ENCODE results near the gene IGSF8. TPM values are rescaled to one million over a fixed set of nuclear protein-coding genes. Genes with fewer than 3 reads are reported as not detected.

IGSF8 gene
- total RNA-seq = 18.5 TPM
- long read RNA-seq, transcript IGSF8-201 (7 exons, 2,343 nt) = major isoform, 56 of 79 reads
- long read RNA-seq, partial matches to known transcripts = 11 of 79 reads
- long read RNA-seq, other reads (novel, unspliced or antisense) = 10 of 79 reads

- peak; percentile 81 for ATAC-seq (ENCODE audit: poor library complexity)
- intact Hi-C loops (cut with DNase I) = no loop called here
- peak; percentile 94 for DNase-seq
These were observed at the start of gene IGSF8 for GRCh38 chr1:160097911-160098851. IGSF8 (minus strand) TSS chr1:160098619; CDS start chr1:160098472, 147 bp downstream.

GRCh38 chr1:160148121-160148520 is 49.7 kb upstream of the IGSF8 start:
- peak; percentile 46 for ATAC-seq (ENCODE audit: poor library complexity)
- intact Hi-C loops (cut with DNase I) = no loop called here
- DNase-seq = no peak

- no peak for ATAC-seq (ENCODE audit: poor library complexity)
- DNase-seq = no peak
- intact Hi-C loops (cut with DNase I) = no loop called here
These were observed 47.7 kb upstream of the IGSF8 start for GRCh38 chr1:160146107-160146506.

- no peak for ATAC-seq (ENCODE audit: poor library complexity)
These were observed 46.5 kb upstream of the IGSF8 start for GRCh38 chr1:160144921-160145320.

GRCh38 chr1:160143695-160144094 is 45.3 kb upstream of the IGSF8 start:
- intact Hi-C loops (cut with DNase I) = no loop called here
- ATAC-seq (ENCODE audit: poor library complexity) (peak; percentile 9), DNase-seq (no peak)

More at GRCh38 chr1:160144921-160145320, 46.5 kb upstream of the IGSF8 start:
- DNase-seq = no peak
- intact Hi-C loops (cut with DNase I) = no loop called here

- ATAC-seq (ENCODE audit: poor library complexity) = no peak
- DNase-seq = no peak
- intact Hi-C loops (cut with DNase I) = no loop called here
These were observed 41.4 kb upstream of the IGSF8 start for GRCh38 chr1:160139840-160140239.

GRCh38 chr1:160137216-160137862 is 38.9 kb upstream of the IGSF8 start:
- intact Hi-C loops (cut with DNase I) = no loop called here
- DNase-seq = no peak

GRCh38 chr1:160136926-160137200 is 38.4 kb upstream of the IGSF8 start:
- ATAC-seq (ENCODE audit: poor library complexity) = no peak
- no peak for DNase-seq
- intact Hi-C loops (cut with DNase I) = no loop called here

More at GRCh38 chr1:160137216-160137862, 38.9 kb upstream of the IGSF8 start:
- no peak for ATAC-seq (ENCODE audit: poor library complexity)

GRCh38 chr1:160136121-160136925 is 37.9 kb upstream of the IGSF8 start:
- DNase-seq (no peak), ATAC-seq (ENCODE audit: poor library complexity) (no peak)
- intact Hi-C loops (cut with DNase I) = no loop called here

- ATAC-seq (ENCODE audit: poor library complexity) = no peak
- intact Hi-C loops (cut with DNase I) = no loop called here
- DNase-seq = no peak
These were observed 36.6 kb upstream of the IGSF8 start for GRCh38 chr1:160134791-160135572.

GRCh38 chr1:160133990-160134770 is 35.8 kb upstream of the IGSF8 start:
- intact Hi-C loops (cut with DNase I) = no loop called here
- DNase-seq = no peak
- no peak for ATAC-seq (ENCODE audit: poor library complexity)

- intact Hi-C loops (cut with DNase I) = no loop called here
- DNase-seq = peak; percentile 68
- peak; percentile 89 for ATAC-seq (ENCODE audit: poor library complexity)
These were observed 33.6 kb upstream of the IGSF8 start for GRCh38 chr1:160131803-160132565.

GRCh38 chr1:160130939-160131338 is 32.5 kb upstream of the IGSF8 start:
- no peak for ATAC-seq (ENCODE audit: poor library complexity)
- intact Hi-C loops (cut with DNase I) = no loop called here
- no peak for DNase-seq

- DNase-seq (no peak), ATAC-seq (ENCODE audit: poor library complexity) (no peak)
- intact Hi-C loops (cut with DNase I) = no loop called here
These were observed 32.1 kb upstream of the IGSF8 start for GRCh38 chr1:160130486-160130885.

GRCh38 chr1:160129966-160130365 is 31.5 kb upstream of the IGSF8 start:
- intact Hi-C loops (cut with DNase I) = no loop called here
- no peak for DNase-seq

GRCh38 chr1:160129558-160129957 is 31.1 kb upstream of the IGSF8 start:
- intact Hi-C loops (cut with DNase I) = no loop called here
- DNase-seq = no peak
- ATAC-seq (ENCODE audit: poor library complexity) = no peak

More at GRCh38 chr1:160129966-160130365, 31.5 kb upstream of the IGSF8 start:
- no peak for ATAC-seq (ENCODE audit: poor library complexity)

- no peak for ATAC-seq (ENCODE audit: poor library complexity)
- DNase-seq = no peak
- intact Hi-C loops (cut with DNase I) = no loop called here
These were observed 30.6 kb upstream of the IGSF8 start for GRCh38 chr1:160129046-160129445.
